ENCODE data around the gene GNPTG.

GNPTG gene

DNA sequence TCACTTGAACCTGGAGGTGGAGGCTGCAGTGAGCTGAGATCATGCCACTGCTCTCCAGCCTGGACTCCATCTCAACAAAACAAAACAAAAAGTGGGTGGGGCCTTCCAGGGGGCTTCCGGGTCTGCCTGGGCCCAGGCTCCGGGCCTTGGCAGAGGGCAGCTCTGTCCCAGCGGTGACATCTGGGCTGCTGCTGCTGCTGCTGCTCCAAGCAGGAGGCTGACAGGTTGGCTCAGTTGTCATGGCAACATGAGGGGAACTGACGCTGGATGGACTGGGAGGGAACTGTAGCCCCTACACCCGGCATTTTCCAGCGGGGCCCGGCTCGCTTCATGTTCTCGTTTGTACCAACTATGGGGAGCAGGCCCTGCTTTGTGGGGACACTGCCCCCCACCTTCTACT, 14.2 kb upstream of the GNPTG start:
- no peak overlapping the region for H2BK12ac ChIP-seq (ENCODE audit: low read length)
- no peak overlapping the region for H2BK120ac ChIP-seq (ENCODE audit: insufficient read depth, low read length, poor library complexity)
- H4K8ac ChIP-seq (ENCODE audit: low read depth, low read length) = no peak overlapping the region
- no peak overlapping the region for H4K12ac ChIP-seq (ENCODE audit: low read depth, low read length)
- H4K91ac ChIP-seq (ENCODE audit: low read depth, low read length) = no peak overlapping the region
- H3K14ac ChIP-seq (ENCODE audit: low read length) = no peak overlapping the region
- H3K18ac ChIP-seq (ENCODE audit: low read length) = no peak overlapping the region
- peaks cover 7 to 13% of the 10 kb centered on the region in 2 experiments for H3K4me1 ChIP-seq (ENCODE audit: control insufficient read depth in 1 of 2, insufficient read depth in 2 of 2, low read length in 2 of 2)
- no peak overlapping the region for H2AK5ac ChIP-seq (ENCODE audit: low read length)
- H2BK5ac ChIP-seq (ENCODE audit: low read depth, low read length, poor library complexity) = no peak overlapping the region
- no CpG with 5 or more reads among the region's 9 CpGs for WGBS (ENCODE audit: extremely low coverage, insufficient coverage, insufficient read length)
- no peaks in the 10 kb centered on the region for H3K79me1 ChIP-seq (ENCODE audit: low read length)
- no peak overlapping the region for H3K27ac ChIP-seq (ENCODE audit: low read depth, low read length)
- H3K9ac ChIP-seq (ENCODE audit: low read length) = no peak overlapping the region
- H2AFZ ChIP-seq (ENCODE audit: insufficient read depth, low read length, poor library complexity) = no peak overlapping the region
- peaks cover 37% of the 10 kb centered on the region for H3K27me3 ChIP-seq (ENCODE audit: insufficient read depth, low read length)
- no peak overlapping the region for H3K4me2 ChIP-seq (ENCODE audit: low read length)
- H3K23ac ChIP-seq (ENCODE audit: low read length) = no peak overlapping the region
- no peak for DNase-seq
- no peaks in the 10 kb centered on the region for H3K79me2 ChIP-seq (ENCODE audit: control insufficient read depth, insufficient read depth, low read length, poor library complexity)
- H3K4ac ChIP-seq (ENCODE audit: low read depth, low read length) = no peak overlapping the region
- no peak overlapping the region for H3K4me3 ChIP-seq (ENCODE audit: low read depth, low read length)
- H3K9me3 ChIP-seq (ENCODE audit: insufficient read depth, low read depth, low read length) = peaks cover 10% of the 10 kb centered on the region
- H3K36me3 ChIP-seq (ENCODE audit: control insufficient read depth in 1 of 2, insufficient read depth in 2 of 2, low read length in 2 of 2) = no peaks in the 10 kb centered on the region

DNA sequence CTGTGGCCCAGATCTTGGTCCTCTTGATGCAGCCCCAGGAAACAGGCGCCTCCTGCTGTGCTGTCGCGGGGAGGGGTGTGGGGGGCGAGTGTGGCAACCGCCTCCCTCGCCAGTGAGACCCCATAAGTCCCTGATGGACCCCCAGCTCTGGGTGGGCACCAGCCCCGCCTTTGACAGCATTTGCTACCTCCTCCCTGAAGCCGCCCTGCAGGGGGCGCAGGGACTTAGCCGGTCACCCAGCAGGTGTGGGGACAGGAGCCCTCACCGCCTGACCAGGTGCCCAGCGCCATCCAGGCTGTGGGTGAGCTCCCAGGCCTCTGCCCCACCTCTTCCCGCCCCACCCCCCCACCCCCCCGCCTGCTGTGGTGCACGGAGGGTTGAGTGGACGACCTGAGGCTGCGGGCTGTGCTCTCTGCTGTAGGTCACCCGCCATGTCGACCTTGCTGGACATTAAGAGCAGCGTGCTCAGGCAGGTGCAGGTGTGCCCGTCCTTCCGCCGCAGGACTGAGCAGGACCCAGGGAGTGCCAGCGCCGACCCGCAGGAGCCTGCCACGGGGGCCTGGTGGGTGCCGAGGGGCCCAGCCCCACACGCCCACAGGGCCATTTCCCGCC, 13.5 kb upstream of the GNPTG start:
- Histone ChIP-seq H3K27ac (ENCODE audit: low read depth, low read length) (no peak overlapping the region), H3K36me3 (ENCODE audit: control insufficient read depth in 1 of 2, insufficient read depth in 2 of 2, low read length in 2 of 2) (no peaks in the 10 kb centered on the region), H2AK5ac (ENCODE audit: low read length) (no peak overlapping the region), H3K4me2 (ENCODE audit: low read length) (no peak overlapping the region), H3K23ac (ENCODE audit: low read length) (no peak overlapping the region), H3K79me2 (ENCODE audit: control insufficient read depth, insufficient read depth, low read length, poor library complexity) (no peaks in the 10 kb centered on the region), H3K18ac (ENCODE audit: low read length) (no peak overlapping the region), H3K79me1 (ENCODE audit: low read length) (no peaks in the 10 kb centered on the region), H2AFZ (ENCODE audit: insufficient read depth, low read length, poor library complexity) (no peak overlapping the region), H3K9me3 (ENCODE audit: insufficient read depth, low read depth, low read length) (peaks cover 11% of the 10 kb centered on the region), H3K4me3 (ENCODE audit: low read depth, low read length) (no peak overlapping the region), H2BK12ac (ENCODE audit: low read length) (no peak overlapping the region), H3K9ac (ENCODE audit: low read length) (no peak overlapping the region), H3K4me1 (ENCODE audit: control insufficient read depth in 1 of 2, insufficient read depth in 2 of 2, low read length in 2 of 2) (peaks cover 1 to 11% of the 10 kb centered on the region in 2 experiments), H4K8ac (ENCODE audit: low read depth, low read length) (no peak overlapping the region), H3K27me3 (ENCODE audit: insufficient read depth, low read length) (peaks cover 30% of the 10 kb centered on the region), H3K14ac (ENCODE audit: low read length) (no peak overlapping the region), H3K4ac (ENCODE audit: low read depth, low read length) (no peak overlapping the region), H4K91ac (ENCODE audit: low read depth, low read length) (no peak overlapping the region), H2BK5ac (ENCODE audit: low read depth, low read length, poor library complexity) (no peak overlapping the region), H4K12ac (ENCODE audit: low read depth, low read length) (no peak overlapping the region), H2BK120ac (ENCODE audit: insufficient read depth, low read length, poor library complexity) (no peak overlapping the region)
- peak; percentile 29 to 68 for DNase-seq
- WGBS (ENCODE audit: extremely low coverage, insufficient coverage, insufficient read length) = no CpG with 5 or more reads among the region's 30 CpGs

DNA sequence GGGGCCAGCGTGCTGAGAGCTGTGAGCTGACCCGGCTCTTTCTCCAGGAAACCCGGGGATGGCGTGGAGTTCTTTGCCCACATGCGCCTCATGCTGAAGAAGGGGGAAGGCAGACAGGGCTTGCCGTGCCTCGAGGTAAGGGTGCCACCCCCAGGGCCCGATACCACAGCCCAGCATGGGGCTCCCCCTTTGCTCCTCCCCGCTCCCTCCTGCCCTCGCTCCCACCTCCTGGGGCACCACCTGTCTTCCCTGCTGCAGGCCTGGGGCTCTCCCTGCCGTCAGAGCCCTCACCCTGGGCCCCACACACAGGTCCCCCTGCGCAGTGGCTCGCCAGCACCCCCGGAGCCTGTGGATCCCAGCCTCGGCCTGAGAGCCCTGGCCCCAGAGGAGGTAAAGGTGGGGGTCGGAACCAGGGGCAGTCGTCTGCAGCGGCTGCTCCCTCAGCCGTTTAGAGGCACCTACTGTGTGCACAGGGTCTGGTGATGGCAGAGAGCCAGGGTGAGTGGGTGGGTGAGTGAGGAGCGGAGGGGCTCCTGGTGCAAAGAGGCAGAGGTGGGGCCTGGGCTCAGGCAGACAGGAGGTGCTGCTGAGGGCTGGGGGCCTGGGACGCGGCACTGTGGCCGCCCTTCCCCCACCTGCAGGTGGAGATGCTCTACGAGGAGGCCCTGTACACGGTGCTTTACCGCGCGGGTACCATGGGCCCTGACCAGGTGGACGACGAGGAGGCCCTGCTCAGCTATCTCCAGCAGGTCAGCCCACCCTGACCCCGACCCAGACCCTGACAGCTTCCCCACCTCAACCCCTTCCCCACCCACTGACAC, 12.7 kb upstream of the GNPTG start:
- H3K27me3 ChIP-seq (ENCODE audit: insufficient read depth, low read length) = peaks cover 23% of the 10 kb centered on the region
- H3K27ac ChIP-seq (ENCODE audit: low read depth, low read length) = no peak overlapping the region
- no peaks in the 10 kb centered on the region for H3K36me3 ChIP-seq (ENCODE audit: control insufficient read depth in 1 of 2, insufficient read depth in 2 of 2, low read length in 2 of 2)
- peaks cover 11% of the 10 kb centered on the region for H3K9me3 ChIP-seq (ENCODE audit: insufficient read depth, low read depth, low read length)
- H2AFZ ChIP-seq (ENCODE audit: insufficient read depth, low read length, poor library complexity) = no peak overlapping the region
- no peak for DNase-seq
- H4K12ac ChIP-seq (ENCODE audit: low read depth, low read length) = no peak overlapping the region
- no peak overlapping the region for H3K4me2 ChIP-seq (ENCODE audit: low read length)
- H3K4me1 ChIP-seq (ENCODE audit: control insufficient read depth in 1 of 2, insufficient read depth in 2 of 2, low read length in 2 of 2) = peaks cover 0 to 5% of the 10 kb centered on the region in 2 experiments
- no peak overlapping the region for H2BK5ac ChIP-seq (ENCODE audit: low read depth, low read length, poor library complexity)
- no peak overlapping the region for H3K9ac ChIP-seq (ENCODE audit: low read length)
- H2BK120ac ChIP-seq (ENCODE audit: insufficient read depth, low read length, poor library complexity) = no peak overlapping the region
- H3K79me1 ChIP-seq (ENCODE audit: low read length) = no peaks in the 10 kb centered on the region
- no peak overlapping the region for H4K8ac ChIP-seq (ENCODE audit: low read depth, low read length)
- H3K23ac ChIP-seq (ENCODE audit: low read length) = no peak overlapping the region
- no peaks in the 10 kb centered on the region for H3K79me2 ChIP-seq (ENCODE audit: control insufficient read depth, insufficient read depth, low read length, poor library complexity)
- H2AK5ac ChIP-seq (ENCODE audit: low read length) = no peak overlapping the region
- H3K4me3 ChIP-seq (ENCODE audit: low read depth, low read length) = no peak overlapping the region
- no peak overlapping the region for H4K91ac ChIP-seq (ENCODE audit: low read depth, low read length)
- H3K4ac ChIP-seq (ENCODE audit: low read depth, low read length) = no peak overlapping the region
- H2BK12ac ChIP-seq (ENCODE audit: low read length) = no peak overlapping the region
- no peak overlapping the region for H3K18ac ChIP-seq (ENCODE audit: low read length)
- no CpG with 5 or more reads among the region's 31 CpGs for WGBS (ENCODE audit: extremely low coverage, insufficient coverage, insufficient read length)
- no peak overlapping the region for H3K14ac ChIP-seq (ENCODE audit: low read length)

DNA sequence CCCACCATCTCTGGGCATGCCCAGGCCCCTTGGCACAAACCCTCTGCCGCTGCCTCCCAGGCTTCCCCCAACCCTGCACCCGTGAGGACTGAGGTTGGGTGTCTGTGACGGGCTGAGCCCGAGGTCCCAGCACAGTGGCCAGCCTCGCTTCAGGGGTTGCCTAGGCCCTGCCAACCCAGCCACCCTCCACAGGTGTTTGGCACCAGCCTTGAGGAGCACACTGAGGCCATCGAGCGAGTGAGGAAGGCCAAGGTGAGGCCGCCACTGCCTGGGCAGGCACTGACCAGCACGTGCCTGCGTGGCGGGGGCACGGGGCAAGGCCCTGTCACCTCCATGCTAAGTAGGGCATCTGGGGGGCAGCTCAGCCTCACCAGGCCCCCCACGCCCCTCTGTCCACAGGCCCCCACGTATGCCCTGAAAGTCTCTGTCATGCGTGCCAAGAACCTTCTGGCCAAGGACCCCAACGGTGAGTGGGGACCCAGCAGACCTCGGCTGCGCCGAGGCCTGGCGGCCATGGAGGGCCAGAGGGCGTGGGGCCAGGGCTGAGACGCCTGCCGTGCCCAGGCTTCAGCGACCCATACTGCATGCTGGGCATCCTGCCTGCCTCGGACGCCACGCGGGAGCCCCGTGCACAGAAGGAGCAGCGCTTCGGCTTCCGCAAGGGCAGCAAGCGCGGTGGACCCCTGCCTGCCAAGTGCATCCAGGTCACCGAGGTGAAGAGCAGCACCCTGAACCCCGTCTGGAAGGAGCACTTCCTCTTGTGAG, 10.8 kb upstream of the GNPTG start:
- Histone ChIP-seq H3K23ac (ENCODE audit: low read length) (no peak overlapping the region), H3K27ac (ENCODE audit: low read depth, low read length) (no peak overlapping the region), H2BK120ac (ENCODE audit: insufficient read depth, low read length, poor library complexity) (no peak overlapping the region), H4K91ac (ENCODE audit: low read depth, low read length) (no peak overlapping the region), H3K4me1 (ENCODE audit: control insufficient read depth in 1 of 2, insufficient read depth in 2 of 2, low read length in 2 of 2) (peaks cover 0 to 4% of the 10 kb centered on the region in 2 experiments), H3K9me3 (ENCODE audit: insufficient read depth, low read depth, low read length) (peaks cover 8% of the 10 kb centered on the region), H3K4me2 (ENCODE audit: low read length) (no peak overlapping the region), H2BK5ac (ENCODE audit: low read depth, low read length, poor library complexity) (no peak overlapping the region), H3K18ac (ENCODE audit: low read length) (no peak overlapping the region), H3K4ac (ENCODE audit: low read depth, low read length) (no peak overlapping the region), H3K79me2 (ENCODE audit: control insufficient read depth, insufficient read depth, low read length, poor library complexity) (no peaks in the 10 kb centered on the region), H3K79me1 (ENCODE audit: low read length) (no peaks in the 10 kb centered on the region), H2AFZ (ENCODE audit: insufficient read depth, low read length, poor library complexity) (no peak overlapping the region), H2BK12ac (ENCODE audit: low read length) (no peak overlapping the region), H3K4me3 (ENCODE audit: low read depth, low read length) (peak overlapping the region; percentile 46), H3K14ac (ENCODE audit: low read length) (no peak overlapping the region), H4K8ac (ENCODE audit: low read depth, low read length) (no peak overlapping the region), H2AK5ac (ENCODE audit: low read length) (no peak overlapping the region), H3K9ac (ENCODE audit: low read length) (no peak overlapping the region), H3K27me3 (ENCODE audit: insufficient read depth, low read length) (peaks cover 4% of the 10 kb centered on the region), H4K12ac (ENCODE audit: low read depth, low read length) (no peak overlapping the region), H3K36me3 (ENCODE audit: control insufficient read depth in 1 of 2, insufficient read depth in 2 of 2, low read length in 2 of 2) (no peaks in the 10 kb centered on the region)
- DNase-seq = no peak
- no CpG with 5 or more reads among the region's 36 CpGs for WGBS (ENCODE audit: extremely low coverage, insufficient coverage, insufficient read length)
